Transverse colon (tissue), 4 donors: Measurements from ENCODE around the gene ARHGEF7. TPM values are rescaled to one million over a fixed set of nuclear protein-coding genes. Genes with fewer than 3 reads are reported as not detected.

ENCODE experiments used
- DNase-seq: peaks from one replicate; pipeline ENCODE4 v3.0.0-alpha.2; 2019
- H3K27ac ChIP-seq, 4 donors: fragments of 200-600 bp; sonication (generic); 2 replicates each; pipeline ENCODE4 v1.5.1; 2016 to 2018; ENCODE audit warnings: inconsistent platforms in 4 of 4
- H3K27me3 ChIP-seq: fragments of 200-600 bp; sonication (generic); 2 replicates; pipeline ENCODE4 v1.5.1; 2017; ENCODE audit warnings: inconsistent platforms
- H3K36me3 ChIP-seq, 4 donors: fragments of 200-600 bp; sonication (generic); 2 replicates each; pipeline ENCODE4 v1.5.1; 2017 to 2019; ENCODE audit warnings: inconsistent platforms in 4 of 4
- H3K4me1 ChIP-seq, 4 donors: fragments of 200-600 bp; sonication (generic); 2 replicates each; pipeline ENCODE4 v1.5.1; 2017 to 2020; ENCODE audit warnings: inconsistent platforms in 4 of 4
- H3K4me3 ChIP-seq, 4 donors: fragments of 200-600 bp; sonication (generic); 1 replicate in 1 of 4; 2 replicates in 3 of 4; pipeline versions ENCODE4 v1.5.1 to v1.6.1; 2017 to 2019; ENCODE audit warnings: inconsistent platforms in 4 of 4
- H3K9me3 ChIP-seq, 2 donors: fragments of 200-600 bp; sonication (generic); 2 replicates each; pipeline ENCODE4 v1.5.1; 2017 to 2019; ENCODE audit warnings: inconsistent platforms in 2 of 2
- CTCF ChIP-seq, 5 experiments: fragments of 200-600 bp in 3 of 5; fragments of 450-650 bp in 2 of 5; sonication (generic) in 3 of 5; IDR thresholded peaks; 1 replicate in 2 of 5; 2 replicates in 3 of 5; pipeline ENCODE4 v1.5.1; 2016 to 2017; ENCODE audit warnings: antibody characterized with exemption in 5 of 5, inconsistent platforms in 3 of 5, mild to moderate bottlenecking in 2 of 5, moderate library complexity in 1 of 5
- EP300 ChIP-seq: sonication (generic); formaldehyde crosslinking; IDR thresholded peaks from one replicate; pipeline ENCODE4 v1.6.1; 2017; ENCODE audit warnings: antibody characterized with exemption, low read depth
- POLR2A ChIP-seq: fragments of 450-650 bp; IDR thresholded peaks from one replicate; pipeline ENCODE4 v1.6.1; 2016; ENCODE audit warnings: antibody characterized with exemption, mild to moderate bottlenecking, moderate library complexity
- POLR2AphosphoS5 ChIP-seq, 3 donors: sonication (generic); formaldehyde crosslinking; IDR thresholded peaks; one replicate each; pipeline ENCODE4 v1.6.1; 2016; ENCODE audit warnings: antibody characterized with exemption in 3 of 3
- WGBS, 2 donors: methylation state at CpG; one replicate each; pipeline ENCODE4 v1.1.5; 2018; ENCODE audit warnings: low coverage in 1 of 2; 5-methylcytosine and 5-hydroxymethylcytosine counted together
- in situ Hi-C, 4 donors: fragments of 200-750 bp; cut with MboI; loops; one replicate each; pipeline versions ENCODE4 v1.15.0 to v1.15.1; 2017; ENCODE audit warnings: low sequenced_read_pairs in 3 of 4, low pct_ligation_motif_present in 1 of 4, low pct_unique_long_range_greater_than_20kb in 1 of 4
- intact Hi-C: fragments of 100-400 bp; cut with DNase I; formaldehyde crosslinking; loops from one replicate; pipeline ENCODE4 v1.15.1; 2023; ENCODE audit warnings: low total_unique reads
- total RNA-seq, 4 donors: library from RNA; depleted of rRNA; stranded (reverse); fragments of >200 nt; gene quantifications; one replicate each; pipeline ENCODE4 v1.1.0, GENCODE V29; 2016

The ARHGEF7 gene
- total RNA-seq, 4 donors from 2014 or later, result 62.3 to 104 (median 75.6) TPM

GRCh38 chr13:111267784-111268183 lies 152.7 kb downstream of the ARHGEF7 start:
- Histone ChIP-seq H3K9me3 (no peaks in the 10 kb centered on the region), H3K4me1 (peaks cover 0 to 7% (median 0%) of the 10 kb centered on the region in 4 donors), H3K4me3 (no peak overlapping the region), H3K27ac (no peak overlapping the region), H3K36me3 (peaks cover 0 to 8% (median 3%) of the 10 kb centered on the region in 4 donors), H3K27me3 (no peaks in the 10 kb centered on the region)
- in situ Hi-C loops, result loop anchor here in 1 of 4 donors (25.0 kb wide), 1 partner anchor 105 kb away; no protein-coding TSS in a partner anchor
- WGBS, 2 donors, result 60 to 64% methylated on average over 1 to 2 of the region's 2 CpGs
- DNase-seq, result no peak
- intact Hi-C loops, result no loop called here
- TF ChIP-seq CTCF (IDR thresholded peaks at IDR 0.05), result no peak
- no peak for TF ChIP-seq POLR2AphosphoS5 (IDR thresholded peaks at IDR 0.05)

- intact Hi-C loops (no loop called here), in situ Hi-C loops (loop anchor here in 1 of 4 donors (25.0 kb wide), 1 partner anchor 107 kb away; no protein-coding TSS in a partner anchor)
- Histone ChIP-seq H3K9me3 (no peaks in the 10 kb centered on the region), H3K27me3 (no peaks in the 10 kb centered on the region), H3K4me1 (peaks cover 0 to 7% (median 0%) of the 10 kb centered on the region in 4 donors), H3K4me3 (no peak overlapping the region), H3K36me3 (peaks cover 0 to 10% (median 4%) of the 10 kb centered on the region in 4 donors), H3K27ac (no peak overlapping the region)
- WGBS, 2 donors, result 96% methylated on average over 10 of the region's 10 CpGs; no CpG with 5 or more reads in 1 of the 2 donors
- DNase-seq, result no peak
- TF ChIP-seq EP300, result no peak
- no peak for TF ChIP-seq POLR2AphosphoS5 (IDR thresholded peaks at IDR 0.05)
- no peak for TF ChIP-seq CTCF (IDR thresholded peaks at IDR 0.05)
- TF ChIP-seq POLR2A, result no peak
Measured at GRCh38 chr13:111269508-111269907, 154.4 kb downstream of the ARHGEF7 start.

- TF ChIP-seq POLR2AphosphoS5 (IDR thresholded peaks at IDR 0.05), result no peak
- TF ChIP-seq CTCF (IDR thresholded peaks at IDR 0.05), result no peak
- TF ChIP-seq EP300, result no peak
- no peak for TF ChIP-seq POLR2A
- Histone ChIP-seq H3K36me3 (peaks cover 0 to 14% (median 4%) of the 10 kb centered on the region in 4 donors), H3K9me3 (no peaks in the 10 kb centered on the region), H3K4me1 (peaks cover 0 to 7% (median 0%) of the 10 kb centered on the region in 4 donors), H3K27me3 (no peaks in the 10 kb centered on the region), H3K27ac (no peak overlapping the region), H3K4me3 (no peak overlapping the region)
- no peak for DNase-seq
- WGBS, 2 donors, result 20 to 48% methylated on average over 2 to 5 of the region's 5 CpGs
- in situ Hi-C loops, result loop anchor here in 1 of 4 donors (25.0 kb wide), 1 partner anchor 108 kb away; no protein-coding TSS in a partner anchor
- intact Hi-C loops, result loop anchor here (10.0 kb wide), 1 partner anchor 1415 kb away; no protein-coding TSS in a partner anchor
Measured at GRCh38 chr13:111270126-111270525, 155.0 kb downstream of the ARHGEF7 start.

GRCh38 chr13:111270765-111271698 lies 155.9 kb downstream of the ARHGEF7 start:
- Histone ChIP-seq H3K4me3 (no peak overlapping the region), H3K4me1 (peaks cover 0 to 7% (median 0%) of the 10 kb centered on the region in 4 donors), H3K27me3 (no peaks in the 10 kb centered on the region), H3K9me3 (no peaks in the 10 kb centered on the region), H3K36me3 (peaks cover 0 to 21% (median 7%) of the 10 kb centered on the region in 4 donors), H3K27ac (no peak overlapping the region)
- 94 to 100% methylated on average over 2 to 20 of the region's 20 CpGs for WGBS, 2 donors
- intact Hi-C loops, result loop anchor here (10.0 kb wide), 1 partner anchor 1414 kb away; no protein-coding TSS in a partner anchor
- TF ChIP-seq EP300 (no peak), POLR2AphosphoS5 (IDR thresholded peaks at IDR 0.05) (no peak), CTCF (IDR thresholded peaks at IDR 0.05) (no peak), POLR2A (no peak)
- DNase-seq, result no peak
- in situ Hi-C loops, result loop anchor here in 1 of 4 donors (25.0 kb wide), 1 partner anchor 109 kb away; no protein-coding TSS in a partner anchor
